Cardiac muscle cell (in vitro differentiated cells and primary cell): ENCODE data around the gene PDCD4. TPM values are rescaled to one million over a fixed set of nuclear protein-coding genes. Genes with fewer than 3 reads are reported as not detected.

Experiments used
- DNase-seq, 2 donors: peaks; one replicate each; pipeline versions ENCODE4 v3.0.0 to v3.0.0-alpha.2; 2010 to 2017; ENCODE audit warnings: low read depth in 1 of 2, low spot score in 1 of 2
- H3K27ac ChIP-seq: fragments of 200-600 bp; sonication (generic); 2 replicates; pipeline ENCODE4 v1.5.1; 2016
- H3K27me3 ChIP-seq: fragments of 200-600 bp; sonication (generic); 2 replicates; pipeline ENCODE4 v1.6.0; 2016; ENCODE audit warnings: control low read depth
- H3K36me3 ChIP-seq: fragments of 200-600 bp; sonication (generic); 2 replicates; pipeline ENCODE4 v1.5.1; 2016; ENCODE audit warnings: control low read depth
- H3K4me1 ChIP-seq: fragments of 200-600 bp; sonication (generic); 2 replicates; pipeline ENCODE4 v1.8.1; 2017; ENCODE audit warnings: low read depth, mild to moderate bottlenecking, mixed run types
- H3K4me3 ChIP-seq: fragments of 200-600 bp; sonication (generic); 2 replicates; pipeline ENCODE4 v1.5.1; 2016; ENCODE audit warnings: mild to moderate bottlenecking
- H3K9me3 ChIP-seq: fragments of 200-600 bp; sonication (generic); 2 replicates; pipeline ENCODE4 v1.5.1; 2017; ENCODE audit warnings: low read depth, mild to moderate bottlenecking, control low read depth
- polyA plus RNA-seq: library from polyadenylated mRNA; unstranded; fragments of >200 nt; fragmentation: Nextera tagmentation; extraction: Ambion mirVana; gene quantifications from 2 replicates; pipeline ENCODE4 v1.2.1, GENCODE V29; 2016
- total RNA-seq: library from RNA; depleted of rRNA; stranded (reverse); fragments of >200 nt; gene quantifications from 2 replicates; pipeline ENCODE4 v1.2.3, GENCODE V29; 2016
- TF ChIP-seq, protein P1 (sequence below): IDR thresholded peaks from 2 replicates; pipeline ENCODE4 v1.5.1; 2012; ENCODE audit warnings: low read depth, mild to moderate bottlenecking, low read length

PDCD4 gene
- total and polyA plus RNA-seq, 2 experiments from 2014 or later: 84.9 to 98.7 TPM

DNA sequence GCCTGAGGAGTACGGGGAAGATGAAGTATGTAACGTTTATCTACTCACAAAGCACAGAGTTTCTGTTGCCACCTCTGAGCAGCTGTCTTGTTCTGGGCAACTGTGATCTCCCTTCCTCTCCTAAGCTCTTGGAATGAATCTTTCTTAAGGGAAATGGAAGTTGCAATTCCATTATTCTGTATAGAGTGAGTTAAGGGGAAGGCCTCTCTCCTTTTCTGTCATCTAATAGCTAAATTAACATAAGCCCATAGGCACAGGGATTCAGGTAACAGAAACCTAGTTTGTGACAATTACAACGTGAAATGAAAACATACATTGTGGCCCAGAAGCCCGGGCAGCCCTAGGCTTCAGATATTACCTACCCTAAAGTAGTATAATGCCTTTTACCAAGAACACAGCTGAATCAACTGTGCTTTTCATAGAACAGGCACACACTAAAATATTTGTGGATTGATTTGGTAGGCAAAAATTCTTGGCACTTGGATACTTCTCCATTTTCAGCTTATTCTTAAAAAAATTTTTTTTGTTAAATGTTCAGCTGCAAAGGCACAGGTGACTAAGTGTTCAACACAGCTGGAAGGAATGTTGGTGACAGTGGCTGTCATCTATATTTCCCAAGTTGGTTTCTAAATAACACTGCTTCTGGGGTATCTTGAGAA, 3.8 kb upstream of the PDCD4 start:
- Histone ChIP-seq H3K27me3 (no peaks in the 10 kb centered on the region), H3K27ac (no peak overlapping the region), H3K4me3 (no peak overlapping the region), H3K36me3 (no peaks in the 10 kb centered on the region), H3K4me1 (peaks cover 16% of the 10 kb centered on the region), H3K9me3 (no peaks in the 10 kb centered on the region)
- TF ChIP-seq, protein P1, sequence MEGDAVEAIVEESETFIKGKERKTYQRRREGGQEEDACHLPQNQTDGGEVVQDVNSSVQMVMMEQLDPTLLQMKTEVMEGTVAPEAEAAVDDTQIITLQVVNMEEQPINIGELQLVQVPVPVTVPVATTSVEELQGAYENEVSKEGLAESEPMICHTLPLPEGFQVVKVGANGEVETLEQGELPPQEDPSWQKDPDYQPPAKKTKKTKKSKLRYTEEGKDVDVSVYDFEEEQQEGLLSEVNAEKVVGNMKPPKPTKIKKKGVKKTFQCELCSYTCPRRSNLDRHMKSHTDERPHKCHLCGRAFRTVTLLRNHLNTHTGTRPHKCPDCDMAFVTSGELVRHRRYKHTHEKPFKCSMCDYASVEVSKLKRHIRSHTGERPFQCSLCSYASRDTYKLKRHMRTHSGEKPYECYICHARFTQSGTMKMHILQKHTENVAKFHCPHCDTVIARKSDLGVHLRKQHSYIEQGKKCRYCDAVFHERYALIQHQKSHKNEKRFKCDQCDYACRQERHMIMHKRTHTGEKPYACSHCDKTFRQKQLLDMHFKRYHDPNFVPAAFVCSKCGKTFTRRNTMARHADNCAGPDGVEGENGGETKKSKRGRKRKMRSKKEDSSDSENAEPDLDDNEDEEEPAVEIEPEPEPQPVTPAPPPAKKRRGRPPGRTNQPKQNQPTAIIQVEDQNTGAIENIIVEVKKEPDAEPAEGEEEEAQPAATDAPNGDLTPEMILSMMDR: no peak
- no peak for DNase-seq

DNA sequence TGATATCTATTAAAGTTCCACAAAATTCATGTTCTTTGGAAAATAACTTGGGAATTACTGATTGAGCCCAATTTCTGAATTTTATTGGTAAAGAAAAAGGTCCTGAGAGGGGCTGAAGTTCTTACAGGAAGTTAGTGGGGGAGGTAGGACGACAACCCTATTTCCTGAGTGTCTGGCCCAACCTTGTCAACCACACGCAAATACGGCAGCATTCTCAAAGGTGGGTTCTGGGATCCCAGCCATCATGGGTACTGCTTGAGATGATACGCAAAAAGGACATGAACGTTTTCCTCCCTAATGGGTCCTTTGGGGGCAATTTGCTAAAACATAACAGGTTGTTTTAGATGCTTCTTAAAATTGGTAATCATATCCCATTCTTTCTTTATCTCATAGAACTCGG, 2.7 kb upstream of the PDCD4 start:
- H3K27me3 ChIP-seq: no peaks in the 10 kb centered on the region

DNA sequence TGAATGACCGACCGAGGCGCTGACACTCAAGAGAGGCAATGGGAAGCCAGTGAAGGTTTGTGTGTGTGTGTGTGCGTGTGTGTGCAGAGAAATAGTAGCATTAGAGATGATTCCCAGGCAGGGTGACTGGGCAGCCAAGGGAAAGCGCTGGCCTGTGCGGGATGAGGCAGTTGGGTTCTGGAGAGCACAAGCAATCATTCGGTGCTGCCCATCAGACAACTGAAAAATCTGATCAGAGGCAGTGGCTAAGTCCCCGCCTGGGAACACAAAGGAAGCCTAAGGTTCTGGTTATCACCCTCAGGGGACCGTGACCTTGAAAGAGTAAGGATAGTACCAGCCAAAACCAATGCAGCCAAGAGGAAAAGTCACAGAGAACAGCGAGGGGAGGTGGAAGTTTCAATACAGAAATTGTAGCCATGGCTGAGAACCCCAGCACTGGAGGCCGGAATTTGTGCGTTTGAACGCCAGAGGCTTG, 868 bp upstream of the PDCD4 start:
- TF ChIP-seq, protein P1: no peak
- Histone ChIP-seq H3K4me1 (peaks cover 27% of the 10 kb centered on the region), H3K36me3 (no peaks in the 10 kb centered on the region), H3K27ac (peak overlapping the region; percentile 96), H3K9me3 (no peaks in the 10 kb centered on the region), H3K4me3 (peak overlapping the region; percentile 88), H3K27me3 (no peaks in the 10 kb centered on the region)
- peak in 1 of 2 donors; percentile 15 for DNase-seq

More for the DNA sequence above, 2.7 kb upstream of the PDCD4 start:
- H3K36me3 ChIP-seq: no peaks in the 10 kb centered on the region
- no peaks in the 10 kb centered on the region for H3K9me3 ChIP-seq
- H3K4me3 ChIP-seq: no peak overlapping the region
- TF ChIP-seq, protein P1: no peak
- no peak overlapping the region for H3K27ac ChIP-seq
- peaks cover 19% of the 10 kb centered on the region for H3K4me1 ChIP-seq
- no peak for DNase-seq

DNA sequence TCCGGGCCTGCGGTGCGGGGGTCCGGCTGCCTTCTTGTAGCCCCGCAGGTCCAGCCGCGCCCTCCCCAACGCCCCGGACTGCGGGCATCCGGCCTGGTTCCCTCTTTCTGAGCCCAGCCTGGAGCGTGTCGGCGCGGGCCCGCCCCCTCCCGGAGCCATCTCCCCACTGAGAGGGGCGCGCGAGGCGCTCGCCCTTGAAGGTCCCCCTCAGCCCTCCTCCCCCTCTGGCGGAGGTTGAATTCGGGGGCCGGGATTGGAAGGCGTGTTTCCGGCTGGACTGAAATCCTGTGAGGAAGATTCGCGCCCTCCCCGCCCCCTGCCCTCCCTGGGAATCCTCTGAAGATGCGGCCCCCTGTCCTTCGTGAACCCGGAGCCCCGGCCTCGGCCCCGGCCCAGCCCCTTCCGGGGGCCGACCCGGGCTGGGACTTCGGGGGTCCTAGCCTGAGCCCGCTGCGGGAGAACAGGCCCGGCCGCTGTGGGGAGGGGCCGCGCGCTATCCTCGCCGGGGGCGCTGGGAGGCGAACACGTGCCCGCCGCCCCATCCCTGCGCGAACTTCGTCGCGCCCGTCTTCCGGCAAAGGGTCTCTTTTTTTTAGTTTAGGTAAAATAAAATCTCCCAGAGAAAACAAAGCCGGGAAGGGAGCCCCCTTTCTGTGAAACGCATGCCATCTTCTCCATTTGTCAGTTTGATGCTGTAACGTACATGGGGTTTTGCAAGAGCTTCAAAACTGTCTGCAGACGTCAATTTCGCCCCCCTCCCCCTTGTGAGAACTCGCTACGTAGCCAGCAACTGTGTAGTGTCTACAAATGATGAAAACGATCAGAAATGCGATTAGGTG, 636 bp downstream of the PDCD4 start:
- peaks cover 9% of the 10 kb centered on the region for H3K36me3 ChIP-seq
- H3K9me3 ChIP-seq: no peaks in the 10 kb centered on the region
- TF ChIP-seq, protein P1: no peak
- peaks cover 27% of the 10 kb centered on the region for H3K4me1 ChIP-seq
- no peaks in the 10 kb centered on the region for H3K27me3 ChIP-seq
- H3K4me3 ChIP-seq: peak overlapping the region; percentile 88
- peak; percentile 87 to 88 for DNase-seq
- peak overlapping the region; percentile 96 for H3K27ac ChIP-seq

DNA sequence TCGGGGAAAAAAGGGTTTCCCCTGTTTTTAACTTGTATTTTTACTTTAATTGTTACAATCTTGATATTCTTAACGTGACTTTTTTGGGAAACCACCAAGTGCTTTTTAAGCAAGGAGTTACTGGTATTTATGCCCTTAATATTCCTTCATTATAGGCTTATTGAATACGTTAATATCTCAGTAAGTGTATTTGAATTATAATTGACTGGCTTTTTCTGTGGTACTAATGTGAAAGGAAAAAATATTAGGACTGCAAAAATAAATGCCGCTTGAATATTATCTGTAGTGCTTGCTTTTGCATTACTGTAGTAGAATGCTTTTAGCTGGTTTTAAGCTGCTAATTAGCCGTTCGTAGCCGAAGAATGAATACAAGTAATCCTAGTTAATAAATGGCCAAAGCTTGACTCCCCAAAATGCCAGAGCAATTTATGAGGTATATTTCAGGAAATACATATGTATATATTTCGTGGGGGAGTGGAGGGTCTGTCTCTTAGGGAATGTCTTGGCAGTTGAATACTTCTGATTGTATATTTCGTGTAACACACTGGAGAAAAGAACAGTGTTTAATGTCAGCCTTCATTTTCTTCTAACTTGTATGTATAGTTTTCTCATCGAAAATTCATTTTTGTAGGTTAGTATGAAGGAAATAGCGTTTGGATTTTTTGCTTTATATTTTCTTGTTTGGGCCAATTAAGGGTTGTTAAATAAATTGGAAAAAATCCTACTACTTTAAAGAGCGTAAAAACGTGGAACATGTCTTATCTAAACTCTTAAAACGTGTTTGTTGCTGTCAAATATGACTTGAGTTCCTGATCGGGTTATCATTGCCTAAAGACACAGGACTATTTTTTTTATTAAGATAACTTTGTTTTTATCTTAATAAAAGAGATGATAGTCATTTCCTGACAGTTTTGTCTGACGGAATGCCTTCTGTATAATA, 1.5 kb downstream of the PDCD4 start:
- peaks cover 27% of the 10 kb centered on the region for H3K4me1 ChIP-seq
- no peaks in the 10 kb centered on the region for H3K9me3 ChIP-seq
- H3K36me3 ChIP-seq: peaks cover 14% of the 10 kb centered on the region
- DNase-seq: peak in 1 of 2 donors; percentile 12
- TF ChIP-seq, protein P1: no peak
- H3K4me3 ChIP-seq: peak overlapping the region; percentile 88
- H3K27me3 ChIP-seq: no peaks in the 10 kb centered on the region
- peak overlapping the region; percentile 96 for H3K27ac ChIP-seq
